ENCODE results near the gene PLXNA4. TPM values are rescaled to one million over a fixed set of nuclear protein-coding genes. Genes with fewer than 3 reads are reported as not detected.

PLXNA4 gene
- total RNA-seq, 1 donor from 2014 or later = 15.5 TPM

GRCh38 chr7:132243463-132243862, 332.8 kb downstream of the PLXNA4 start:
- no peak for DNase-seq (ENCODE audit: low read depth, low spot score)

DNA sequence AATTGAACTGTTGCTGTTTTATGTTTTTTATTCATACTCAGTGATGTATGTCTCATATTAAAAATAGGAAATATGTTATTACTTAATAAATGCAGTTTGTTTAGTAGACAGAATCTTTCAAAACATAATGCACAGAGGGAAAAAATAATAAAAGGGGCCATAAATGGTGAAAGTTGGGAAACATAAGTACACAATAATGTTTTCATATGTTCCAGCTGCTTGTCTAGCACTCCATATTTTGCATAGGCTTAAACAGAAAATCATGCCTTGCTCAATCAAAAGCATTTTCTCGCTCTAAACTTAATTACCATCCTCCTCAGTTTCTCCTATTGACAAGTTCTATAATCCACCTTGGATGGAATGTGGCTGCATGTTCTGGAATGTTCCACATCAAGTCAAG, 333.2 kb downstream of the PLXNA4 start:
- DNase-seq (ENCODE audit: low read depth, low spot score) = no peak

GRCh38 chr7:132242192-132242812, 334.0 kb downstream of the PLXNA4 start:
- no peak for DNase-seq (ENCODE audit: low read depth, low spot score)

DNA sequence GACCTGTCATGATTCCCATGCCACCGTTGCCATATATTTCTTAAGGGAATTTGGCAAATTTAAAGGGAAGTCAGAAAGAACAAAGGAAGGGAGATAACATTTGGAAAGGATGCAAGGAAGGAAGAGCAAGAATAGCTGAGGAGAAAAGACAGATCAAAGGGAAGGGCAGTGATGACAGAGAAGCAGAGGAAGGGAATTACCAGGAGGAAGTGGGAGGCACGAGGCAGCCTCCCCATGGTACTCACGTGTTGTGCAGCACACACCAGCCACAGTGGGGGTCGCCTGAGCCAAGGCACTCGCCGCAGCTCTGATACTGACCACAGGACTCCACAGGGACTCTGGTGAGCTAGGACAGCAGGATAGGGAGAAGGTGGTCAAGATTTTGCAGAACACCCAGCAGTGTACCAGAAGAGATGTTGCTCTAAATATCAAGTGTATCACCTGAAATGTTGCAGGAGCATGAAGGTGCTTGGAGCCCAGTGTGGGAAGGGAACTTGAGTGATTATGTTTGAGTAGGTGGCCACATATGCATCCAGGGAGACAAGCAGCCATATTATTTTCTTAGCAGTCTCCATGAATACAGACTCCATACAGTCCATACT, 335.3 kb downstream of the PLXNA4 start:
- DNase-seq (ENCODE audit: low read depth, low spot score) = no peak

GRCh38 chr7:132240262-132240661, 336.0 kb downstream of the PLXNA4 start:
- DNase-seq (ENCODE audit: low read depth, low spot score) = no peak

DNA sequence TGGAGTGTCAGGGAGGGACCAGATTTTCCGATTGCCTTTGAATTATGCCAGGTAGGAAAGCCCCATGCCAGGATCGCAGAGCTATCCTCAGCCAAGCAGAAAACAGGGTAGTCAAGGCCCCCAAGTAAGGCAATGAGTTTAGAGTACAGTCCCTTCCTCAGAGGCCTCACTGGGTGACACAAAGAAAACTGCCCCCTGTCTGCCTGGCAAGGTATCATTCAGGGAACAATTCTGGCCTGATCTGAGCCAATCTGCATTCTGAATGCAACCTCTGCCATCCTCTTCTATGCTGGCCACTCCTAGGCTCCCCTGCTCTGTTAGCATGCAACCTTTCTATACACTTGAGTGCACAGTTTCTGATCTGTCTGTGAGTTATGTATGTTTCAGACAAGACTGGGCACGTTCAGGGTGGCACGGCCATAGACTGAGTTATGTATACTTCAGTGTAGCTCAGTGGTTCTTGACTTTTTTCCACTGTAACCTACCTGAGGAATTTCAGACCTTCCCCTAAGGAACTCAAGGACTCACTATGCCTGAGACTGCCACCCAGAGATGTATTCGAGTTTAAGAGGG, 336.8 kb downstream of the PLXNA4 start:
- no peak for DNase-seq (ENCODE audit: low read depth, low spot score)

DNA sequence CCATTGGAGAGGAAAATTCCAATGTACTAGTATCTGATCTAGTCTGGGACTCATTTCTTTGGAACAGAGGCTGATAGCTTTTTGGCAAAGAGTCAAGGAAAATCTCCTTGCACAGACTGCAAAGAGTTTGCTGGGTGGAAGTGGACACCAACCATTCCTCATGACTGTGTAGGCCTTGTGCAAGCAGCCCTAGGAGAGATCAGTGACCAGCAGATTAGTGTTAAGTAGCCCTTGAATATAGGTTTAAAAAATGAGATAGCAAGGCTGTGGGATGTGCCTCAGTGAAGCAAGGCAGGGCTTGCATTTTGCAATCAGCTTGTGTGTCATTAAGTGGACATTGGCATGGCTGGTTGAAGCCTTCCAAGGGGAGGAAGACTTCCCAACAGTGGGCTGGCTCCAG, 341.6 kb downstream of the PLXNA4 start:
- no peak for DNase-seq (ENCODE audit: low read depth, low spot score)

DNA sequence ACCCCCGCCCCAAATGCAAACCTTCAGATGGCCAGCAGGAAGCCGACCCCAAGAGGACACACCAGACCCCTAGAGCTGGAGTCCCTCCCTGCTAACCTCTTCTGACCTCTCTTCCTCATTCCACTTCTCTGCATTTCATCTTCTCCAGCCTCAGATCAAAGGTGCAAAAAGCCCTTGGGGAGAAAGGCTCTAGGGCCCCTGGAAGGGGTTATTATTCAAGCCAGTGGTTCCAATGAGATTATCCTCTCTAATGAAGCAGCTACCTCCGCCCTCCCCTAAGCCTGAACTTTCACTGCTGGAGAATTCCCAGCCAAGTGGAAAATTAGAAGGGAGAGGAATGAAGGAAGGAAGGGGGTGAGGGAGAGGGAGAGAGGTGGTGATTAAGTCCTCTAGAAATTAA, 343.9 kb downstream of the PLXNA4 start:
- no peak for DNase-seq (ENCODE audit: low read depth, low spot score)

- DNase-seq (ENCODE audit: low read depth, low spot score) = no peak
Measured at GRCh38 chr7:132230462-132230861, 345.8 kb downstream of the PLXNA4 start.

GRCh38 chr7:132228240-132228639, 348.0 kb downstream of the PLXNA4 start:
- DNase-seq (ENCODE audit: low read depth, low spot score) = no peak

DNA sequence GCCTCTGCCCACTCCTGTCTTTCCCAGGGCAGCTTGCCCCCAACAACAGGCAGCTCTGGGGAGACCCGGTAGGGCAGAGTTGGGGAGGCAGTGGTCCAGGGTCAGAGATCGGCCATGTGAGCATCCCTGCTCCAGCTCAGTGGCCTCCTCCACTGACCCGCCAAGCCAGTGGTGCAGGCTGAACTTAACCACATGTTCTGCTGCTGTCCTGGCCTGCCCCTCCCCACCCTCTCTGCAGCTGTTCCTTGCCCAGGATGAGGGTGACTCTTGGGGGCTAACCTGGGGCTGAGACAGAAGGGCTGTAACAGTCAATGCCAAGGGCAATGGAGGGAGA, 349.3 kb downstream of the PLXNA4 start:
- no peak for DNase-seq (ENCODE audit: low read depth, low spot score)

DNA sequence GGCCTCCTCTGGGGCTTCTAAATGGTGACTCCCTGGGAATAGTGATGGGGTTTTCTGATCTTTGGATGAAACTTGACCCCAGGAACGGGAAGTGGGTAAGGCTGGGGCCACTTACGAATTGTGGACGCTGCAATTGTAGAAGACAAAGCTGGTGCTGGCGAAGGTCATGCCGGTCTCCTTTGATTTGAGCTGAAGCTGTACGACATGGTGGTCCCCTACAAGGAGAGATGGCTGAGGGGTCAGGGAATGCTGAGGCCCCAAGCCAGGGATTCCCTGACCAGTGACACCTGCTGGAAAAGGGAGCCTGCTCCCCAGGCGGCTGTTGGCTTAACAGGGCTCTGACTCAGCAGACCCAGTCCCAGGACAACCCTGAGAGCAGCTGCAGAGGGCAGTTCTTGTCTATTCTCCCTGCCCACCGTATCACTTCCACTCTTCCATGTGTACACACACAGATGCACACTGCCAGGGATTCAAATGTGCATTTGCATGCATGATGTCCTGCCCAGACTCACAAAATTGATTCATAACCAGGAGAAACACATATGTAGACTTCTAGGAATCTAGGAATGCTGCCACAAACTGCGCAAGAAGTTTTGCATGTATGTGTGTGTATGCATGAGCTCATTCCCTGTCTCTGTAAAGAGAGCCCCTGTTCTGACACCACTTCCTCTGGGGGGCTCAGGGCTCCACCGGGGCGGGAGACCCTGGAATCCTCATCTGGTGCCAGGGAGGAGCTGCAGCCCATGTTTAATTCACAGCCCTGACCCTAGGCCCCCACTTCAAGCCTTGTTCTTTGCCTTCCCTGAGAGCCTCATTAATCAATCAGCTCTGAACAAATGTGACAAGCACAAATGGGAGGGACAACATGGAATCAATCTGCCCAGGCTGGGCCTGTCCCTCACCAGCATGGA, 350.0 kb downstream of the PLXNA4 start:
- DNase-seq (ENCODE audit: low read depth, low spot score) = no peak

GRCh38 chr7:132225216-132226030, 350.8 kb downstream of the PLXNA4 start:
- DNase-seq (ENCODE audit: low read depth, low spot score) = no peak

- DNase-seq (ENCODE audit: low read depth, low spot score) = no peak
Measured at GRCh38 chr7:132221356-132221755, 354.9 kb downstream of the PLXNA4 start.

GRCh38 chr7:132220060-132220459, 356.2 kb downstream of the PLXNA4 start:
- no peak for DNase-seq (ENCODE audit: low read depth, low spot score)

GRCh38 chr7:132218876-132219275, 357.4 kb downstream of the PLXNA4 start:
- no peak for DNase-seq (ENCODE audit: low read depth, low spot score)

- DNase-seq (ENCODE audit: low read depth, low spot score) = no peak
Measured at GRCh38 chr7:132216847-132217525, 359.3 kb downstream of the PLXNA4 start.

DNA sequence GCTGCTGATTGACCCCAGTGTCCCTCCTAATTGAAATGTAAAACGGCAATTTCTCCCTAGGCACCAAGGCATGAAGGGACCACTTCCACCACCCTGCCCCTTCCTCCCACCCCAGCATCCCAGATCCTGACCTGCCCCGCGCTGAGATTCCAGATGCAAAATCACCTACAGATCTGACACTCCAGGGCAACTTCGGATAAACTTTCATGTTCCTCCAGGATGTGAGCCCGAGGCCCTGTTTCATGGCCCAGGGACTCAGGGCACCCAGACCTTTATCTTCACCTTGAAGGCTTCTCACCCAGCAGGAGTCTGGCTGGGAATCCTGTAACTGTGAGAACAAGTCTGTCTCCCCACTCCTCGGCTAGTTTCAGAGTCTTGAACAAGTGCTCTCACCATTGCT, 361.8 kb downstream of the PLXNA4 start:
- no peak for DNase-seq (ENCODE audit: low read depth, low spot score)

DNA sequence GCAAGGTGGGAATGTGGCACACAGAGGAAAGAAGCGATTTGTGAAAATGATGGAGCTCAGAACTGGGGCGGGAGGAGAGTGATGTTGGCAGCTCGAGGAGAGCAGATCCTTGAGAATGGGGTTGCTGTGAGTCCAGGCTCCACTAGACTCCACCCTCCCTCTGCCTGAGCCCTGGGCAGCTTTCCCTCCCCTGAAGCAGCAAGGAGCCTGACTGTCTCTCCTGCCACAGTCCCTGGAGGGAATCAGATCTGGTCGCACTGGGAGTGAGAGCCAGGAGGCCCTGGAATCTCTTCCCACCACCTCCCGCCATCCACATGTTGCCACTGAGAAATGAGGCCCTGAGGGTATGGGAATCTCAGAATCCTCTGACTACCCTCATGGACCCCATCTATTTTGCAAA, 362.7 kb downstream of the PLXNA4 start:
- no peak for DNase-seq (ENCODE audit: low read depth, low spot score)

- no peak for DNase-seq (ENCODE audit: low read depth, low spot score)
Measured at GRCh38 chr7:132211971-132212370, 364.3 kb downstream of the PLXNA4 start.

GRCh38 chr7:132210821-132211220, 365.4 kb downstream of the PLXNA4 start:
- DNase-seq (ENCODE audit: low read depth, low spot score) = no peak

Data from pulmonary artery endothelial cell (primary cell).